SW 1271 (cell line): ENCODE results near the gene SLC6A18.
A peak's percentile ranks its signal among the peaks of the same experiment; 100 is the strongest.

Experiments used
- DNase-seq, 2 experiments: peaks; one replicate each; lab custom pipeline; 2025; lab: John Stamatoyannopoulos, UW

Gene SLC6A18

DNA sequence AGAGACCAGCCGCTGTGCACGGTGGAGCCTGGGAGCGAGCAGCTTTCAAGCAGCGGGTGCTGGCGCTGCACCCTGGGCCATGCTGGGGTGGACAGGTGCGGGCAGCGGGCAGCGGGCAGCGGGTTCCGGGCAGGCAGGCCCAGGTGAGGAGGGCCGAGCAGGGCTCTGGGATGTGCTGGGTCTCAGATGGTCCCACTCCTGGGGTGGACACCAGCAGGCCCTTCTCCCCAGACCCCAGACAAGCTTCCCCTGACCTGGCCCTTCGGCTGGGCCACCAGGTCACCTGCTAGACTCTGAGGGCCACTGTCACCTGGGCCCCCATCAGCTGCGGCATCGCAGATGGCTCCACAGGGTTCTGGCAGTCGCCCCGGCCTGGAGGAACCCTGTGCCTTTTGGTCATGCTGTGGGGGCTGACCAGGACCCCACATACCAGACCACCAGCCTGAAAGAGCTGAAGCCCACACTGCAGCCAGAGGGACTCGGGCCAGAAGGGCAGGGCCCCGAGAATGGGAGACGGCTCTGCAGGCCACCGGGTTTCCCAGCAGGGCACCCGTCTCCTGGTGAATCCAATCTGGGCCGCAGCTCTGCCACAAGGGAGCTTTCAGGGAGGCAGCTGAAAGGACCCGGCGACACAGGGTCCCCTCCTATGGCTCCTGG, 21.7 kb upstream of the SLC6A18 start:
- DNase-seq, result no peak

- no peak for DNase-seq
These were observed 21.1 kb upstream of the SLC6A18 start for GRCh38 chr5:1203968-1204692.

DNA sequence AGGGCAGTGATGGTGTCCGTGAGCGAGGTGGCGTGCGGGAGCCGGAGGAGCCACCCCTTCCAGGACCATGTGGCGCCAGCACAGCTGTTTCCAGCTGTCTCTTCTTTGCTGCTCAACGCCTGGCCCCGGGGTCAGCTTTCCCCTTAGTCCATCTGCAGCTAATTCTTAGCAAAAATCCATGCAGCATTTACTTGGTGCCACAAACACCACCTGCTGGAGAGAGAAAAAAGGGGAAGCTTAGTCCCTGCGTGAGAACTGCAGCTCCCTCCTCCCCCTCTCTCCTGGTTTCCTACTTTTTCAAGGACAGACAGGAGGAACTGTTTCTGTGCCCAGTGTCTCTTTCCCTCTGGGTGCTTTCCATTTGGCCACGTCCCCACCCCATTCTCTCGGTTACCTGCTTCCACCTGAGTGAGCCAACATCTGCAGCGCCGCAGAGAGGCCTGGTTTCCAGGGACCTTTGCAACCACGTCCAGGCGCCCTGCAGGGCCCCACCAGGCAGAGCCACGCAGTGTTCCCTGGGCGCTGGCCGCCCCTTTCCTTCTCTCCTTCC, 20.4 kb upstream of the SLC6A18 start:
- peak; percentile 38 to 49 for DNase-seq

- DNase-seq, result no peak
These were observed 19.7 kb upstream of the SLC6A18 start for GRCh38 chr5:1205255-1206180.

DNA sequence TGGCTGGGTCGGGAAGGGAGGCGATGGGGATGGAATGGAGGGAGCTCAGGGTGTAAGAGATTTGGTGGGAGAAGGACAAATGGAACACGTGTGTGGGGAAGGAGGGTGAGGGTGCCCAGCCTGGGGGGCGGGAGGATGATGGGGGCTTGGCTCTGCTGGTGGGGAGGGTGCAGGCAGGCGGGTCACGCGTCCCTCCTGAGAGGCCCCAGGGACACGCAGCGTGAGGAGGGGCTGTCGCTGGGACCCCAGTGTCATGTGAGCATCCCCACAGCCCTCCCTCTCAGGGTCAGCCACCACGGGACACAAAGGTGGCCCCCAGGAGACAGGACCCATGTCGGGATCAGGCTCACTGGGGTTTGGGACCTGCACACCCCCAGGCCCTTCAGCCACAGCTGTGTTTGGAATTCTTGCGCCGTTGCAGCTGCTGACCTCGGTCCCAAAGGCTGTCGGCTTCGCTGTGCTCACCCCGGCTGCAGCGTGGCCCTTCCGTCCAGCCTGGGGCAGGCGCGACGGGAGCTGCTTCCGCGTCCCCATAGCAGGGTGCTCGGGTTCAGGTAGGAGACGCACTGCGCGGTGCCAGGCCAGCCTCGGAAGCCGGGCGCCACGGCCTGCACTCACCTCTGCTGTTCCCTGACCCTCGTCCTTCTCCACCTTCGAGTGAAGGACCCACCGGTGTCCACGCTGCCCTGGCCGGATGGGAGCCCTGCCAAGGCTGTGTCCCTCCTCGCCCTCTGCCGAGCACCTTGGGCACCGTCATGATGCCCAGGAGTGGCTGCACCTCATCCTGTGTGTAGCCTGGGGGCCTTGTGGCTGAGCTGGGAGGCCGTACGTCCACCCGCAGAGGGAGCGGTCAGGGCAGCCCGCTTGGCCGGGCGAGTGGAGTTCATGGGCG, 18.4 kb upstream of the SLC6A18 start:
- DNase-seq, result no peak

- DNase-seq, result no peak
These were observed 17.6 kb upstream of the SLC6A18 start for GRCh38 chr5:1207555-1207954.

DNA sequence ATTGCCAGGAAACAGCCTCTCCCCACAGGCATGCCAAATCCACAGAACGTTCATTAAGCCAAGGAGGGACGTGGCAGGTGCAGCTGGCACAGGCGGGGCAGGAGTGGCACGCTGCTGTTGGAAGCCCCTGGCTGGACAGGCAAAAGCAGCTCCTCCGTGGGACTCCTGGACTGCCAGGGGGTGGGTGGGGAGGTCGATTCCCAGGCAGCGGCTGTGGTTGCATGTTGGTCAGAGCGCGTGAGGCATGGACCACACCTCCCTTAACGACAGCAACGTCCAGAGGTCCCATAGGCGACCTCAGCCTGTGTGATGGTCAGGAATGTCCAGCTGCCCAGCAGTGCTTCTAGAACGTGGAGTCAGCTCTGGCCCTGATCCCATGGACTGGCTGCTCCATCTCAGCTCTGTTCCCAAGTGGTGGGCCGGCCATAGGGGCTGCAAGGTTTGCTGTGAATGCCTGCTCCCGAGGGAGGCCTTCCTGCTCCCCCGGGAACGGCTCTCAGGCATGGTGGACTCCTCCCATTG, 16.9 kb upstream of the SLC6A18 start:
- no peak for DNase-seq

GRCh38 chr5:1208743-1209488, 16.3 kb upstream of the SLC6A18 start:
- DNase-seq, result peak in 1 of 2 experiments; percentile 14

- DNase-seq, result no peak
These were observed 15.7 kb upstream of the SLC6A18 start for GRCh38 chr5:1209489-1209852.

- DNase-seq, result no peak
These were observed 15.0 kb upstream of the SLC6A18 start for GRCh38 chr5:1209896-1210776.

GRCh38 chr5:1210832-1211251, 14.3 kb upstream of the SLC6A18 start:
- DNase-seq, result no peak

GRCh38 chr5:1211701-1212100, 13.5 kb upstream of the SLC6A18 start:
- no peak for DNase-seq

DNA sequence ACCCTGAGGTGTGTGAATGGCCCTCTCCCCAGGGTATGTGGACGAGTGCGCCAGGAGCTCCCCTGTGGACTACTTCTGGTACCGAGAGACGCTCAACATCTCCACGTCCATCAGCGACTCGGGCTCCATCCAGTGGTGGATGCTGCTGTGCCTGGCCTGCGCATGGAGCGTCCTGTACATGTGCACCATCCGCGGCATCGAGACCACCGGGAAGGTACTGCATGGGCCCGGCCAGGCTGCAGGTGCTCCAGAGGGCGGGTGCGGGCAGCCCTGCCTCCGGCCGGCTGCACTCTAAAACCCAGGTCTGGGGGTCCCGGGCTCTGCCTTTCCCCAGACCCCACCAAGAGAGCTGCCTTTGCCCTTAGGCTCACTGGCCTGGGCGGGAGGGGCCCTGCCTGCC, 12.9 kb upstream of the SLC6A18 start:
- DNase-seq, result no peak

DNA sequence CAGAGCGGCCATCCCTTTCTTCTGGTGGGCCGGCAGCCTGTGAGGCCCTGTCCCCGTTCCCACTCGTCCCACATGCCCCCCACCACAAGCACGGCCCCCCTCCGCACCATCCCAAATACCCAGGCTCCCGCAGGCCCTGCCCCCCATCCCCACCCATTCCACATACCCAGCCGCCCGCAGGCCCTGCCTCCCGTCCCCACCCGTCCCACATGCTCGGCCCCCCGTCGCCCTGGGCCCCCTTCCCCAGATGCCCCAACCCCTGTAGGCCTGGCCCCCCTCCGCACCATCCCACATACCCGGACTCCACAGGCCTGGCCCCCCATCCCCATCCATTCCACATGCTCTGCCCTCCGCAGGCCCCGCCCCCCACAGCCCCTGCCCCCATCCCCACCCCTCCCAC, 12.3 kb upstream of the SLC6A18 start:
- no peak for DNase-seq

DNA sequence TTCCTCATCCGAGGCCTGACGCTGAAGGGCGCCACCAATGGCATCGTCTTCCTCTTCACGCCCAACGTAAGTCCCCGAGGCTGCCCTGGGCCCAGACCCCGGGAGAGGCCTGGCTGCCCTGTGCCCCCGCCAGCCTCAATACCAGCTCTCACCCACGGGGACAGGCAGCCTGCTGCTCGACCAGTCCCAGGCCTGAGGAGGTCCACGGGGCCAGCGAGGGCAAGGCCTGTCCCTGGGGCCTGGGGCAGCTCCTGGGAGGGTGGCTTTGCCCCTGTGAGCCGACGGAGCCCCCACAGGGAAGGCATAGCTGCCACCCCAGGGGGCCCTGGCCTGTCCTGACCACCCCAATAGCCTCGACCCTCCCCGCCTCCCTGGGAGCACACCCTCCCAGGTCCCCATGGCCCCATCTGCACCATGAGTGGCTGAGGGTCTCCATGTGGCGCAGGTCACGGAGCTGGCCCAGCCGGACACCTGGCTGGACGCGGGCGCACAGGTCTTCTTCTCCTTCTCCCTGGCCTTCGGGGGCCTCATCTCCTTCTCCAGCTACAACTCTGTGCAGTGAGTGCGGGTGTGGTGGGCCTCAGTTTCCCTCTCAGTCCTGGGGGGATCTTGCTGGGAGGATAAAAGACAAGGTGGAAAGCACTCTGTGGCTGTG, 11.5 kb upstream of the SLC6A18 start:
- no peak for DNase-seq

DNA sequence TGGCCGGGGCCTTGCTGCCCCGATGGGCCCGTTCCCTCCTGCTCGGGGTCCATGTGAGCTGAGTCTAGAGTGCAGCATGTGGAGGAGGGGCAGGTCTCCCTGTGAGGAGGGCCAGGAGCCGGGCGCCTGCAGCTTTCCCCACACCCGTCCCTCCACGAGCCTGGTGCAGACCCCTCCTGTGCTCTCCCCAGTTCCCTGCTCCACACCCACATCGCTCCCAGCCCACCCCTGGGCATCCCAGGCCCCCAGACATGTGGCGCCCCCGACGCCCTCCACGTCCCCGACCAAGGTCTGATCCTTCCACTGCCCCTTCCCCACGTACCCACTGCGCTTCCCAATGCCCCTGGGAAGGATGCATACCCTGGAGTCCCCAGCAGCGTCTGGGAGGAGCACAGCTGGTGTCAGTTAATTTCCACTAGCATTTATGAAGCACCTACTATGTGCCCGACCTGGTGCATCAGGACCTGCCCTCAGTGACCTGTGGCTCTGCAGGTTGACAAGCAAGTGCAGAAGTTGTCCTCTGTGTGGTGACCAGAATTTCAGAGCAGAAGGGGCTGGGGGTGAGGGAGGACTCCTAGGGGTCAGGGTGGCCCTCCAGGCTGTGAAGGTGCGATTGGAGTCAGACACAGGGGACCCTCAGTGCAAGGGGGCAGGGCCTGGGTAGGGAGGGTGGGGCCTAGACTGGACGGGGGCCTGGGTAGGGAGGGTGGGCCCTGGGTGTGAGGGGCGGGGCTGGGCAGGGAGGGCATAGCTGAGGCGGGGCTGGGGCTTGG, 10.8 kb upstream of the SLC6A18 start:
- no peak for DNase-seq

DNA sequence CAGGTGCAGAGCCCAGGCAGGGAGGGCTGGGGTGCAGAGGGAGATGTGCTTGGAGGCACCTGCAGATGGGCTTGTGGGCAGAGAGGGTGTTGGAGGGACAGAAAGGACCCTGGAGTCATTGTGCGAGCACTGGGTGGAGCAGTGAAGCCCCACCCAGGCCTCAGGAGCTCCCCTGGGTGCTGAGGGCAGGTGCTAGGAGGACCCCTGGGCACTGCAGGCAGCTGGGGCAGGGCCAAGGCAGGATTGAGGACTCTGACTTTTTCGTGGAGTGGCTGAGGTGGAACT, 10.3 kb upstream of the SLC6A18 start:
- no peak for DNase-seq

- no peak for DNase-seq
These were observed 9.7 kb upstream of the SLC6A18 start for GRCh38 chr5:1215320-1216096.
